Keratinocyte (primary cell): Measurements from ENCODE around the gene SS18L1. TPM values are rescaled to one million over a fixed set of nuclear protein-coding genes. Genes with fewer than 3 reads are reported as not detected.

Experiments
- DNase-seq: peaks from one replicate; pipeline ENCODE4 v3.0.0-alpha.2; 2011; ENCODE audit warnings: low read depth, missing footprints, low spot score
- FAIRE-seq: peaks from 2 replicates; lab custom pipeline; 2011; peaks lifted over from hg19 to GRCh38; lab: Jason Lieb, UNC
- H2AFZ ChIP-seq: 2 replicates; pipeline ENCODE4 v1.6.0; 2012; ENCODE audit warnings: low read length, control low read depth, inconsistent platforms; ENCODE audit not compliant: control insufficient read depth
- H3K27ac ChIP-seq: 2 replicates; pipeline ENCODE4 v1.5.1; 2011; ENCODE audit warnings: low read length; ENCODE audit not compliant: control insufficient read depth, insufficient read depth
- H3K27me3 ChIP-seq: 3 replicates; pipeline ENCODE4 v1.6.0; 2011; ENCODE audit warnings: low read length; ENCODE audit not compliant: control insufficient read depth, insufficient read depth; ENCODE audit errors: extremely low read depth
- H3K36me3 ChIP-seq, 2 experiments: 2 replicates in 1 of 2; 3 replicates in 1 of 2; pipeline ENCODE4 v1.5.1; 2011; ENCODE audit warnings: low read length in 2 of 2, mild to moderate bottlenecking in 1 of 2; ENCODE audit not compliant: control insufficient read depth in 2 of 2, insufficient read depth in 2 of 2; ENCODE audit errors: extremely low read depth in 1 of 2
- H3K4me1 ChIP-seq: 3 replicates; pipeline ENCODE4 v1.5.1; 2011; ENCODE audit warnings: low read length; ENCODE audit not compliant: control insufficient read depth, insufficient read depth; ENCODE audit errors: extremely low read depth
- H3K4me2 ChIP-seq: 3 replicates; pipeline ENCODE4 v1.6.0; 2011; ENCODE audit warnings: low read depth, low read length; ENCODE audit not compliant: control insufficient read depth, insufficient read depth; ENCODE audit errors: extremely low read depth
- H3K4me3 ChIP-seq, 3 experiments: fragments of 200-600 bp in 1 of 3; sonication (generic) in 1 of 3; 2 replicates in 2 of 3; 3 replicates in 1 of 3; pipeline ENCODE4 v1.5.1; 2011 to 2016; ENCODE audit warnings: low read length in 3 of 3, mild to moderate bottlenecking in 3 of 3, control low read depth in 2 of 3, inconsistent platforms in 1 of 3, low read depth in 1 of 3, mixed read lengths in 1 of 3, mixed run types in 1 of 3, moderate library complexity in 1 of 3; ENCODE audit not compliant: control insufficient read depth in 2 of 3, insufficient read depth in 2 of 3; ENCODE audit errors: extremely low read depth in 1 of 3
- H3K79me2 ChIP-seq: 2 replicates; pipeline ENCODE4 v1.6.0; 2012; ENCODE audit warnings: low read length; ENCODE audit not compliant: control insufficient read depth, insufficient read depth
- H3K9ac ChIP-seq: 3 replicates; pipeline ENCODE4 v1.6.0; 2011; ENCODE audit warnings: low read length; ENCODE audit not compliant: control insufficient read depth, insufficient read depth; ENCODE audit errors: extremely low read depth
- H3K9me1 ChIP-seq: 3 replicates; pipeline ENCODE4 v1.6.0; 2011; ENCODE audit warnings: low read length; ENCODE audit not compliant: control insufficient read depth, insufficient read depth; ENCODE audit errors: extremely low read depth
- H3K9me3 ChIP-seq: 2 replicates; pipeline ENCODE4 v1.5.1; 2012; ENCODE audit warnings: low read depth, low read length; ENCODE audit not compliant: control insufficient read depth
- H4K20me1 ChIP-seq: 3 replicates; pipeline ENCODE4 v1.6.0; 2011; ENCODE audit warnings: low read length; ENCODE audit not compliant: control insufficient read depth, insufficient read depth; ENCODE audit errors: extremely low read depth
- EZH2 ChIP-seq: IDR thresholded peaks from one replicate; pipeline ENCODE4 v1.6.1; 2012; ENCODE audit warnings: inconsistent platforms, mild to moderate bottlenecking, low read length, moderate library complexity
- dilution Hi-C: fragments of 300-500 bp; cut with MboI; formaldehyde crosslinking; loops from one replicate; pipeline ENCODE4 v1.7.0; 2020; ENCODE audit warnings: low sequenced_read_pairs; ENCODE audit not compliant: extremely low pct_ligation_motif_present
- polyA plus RNA-seq, 5 experiments: library from polyadenylated mRNA; depleted of rRNA in 3 of 5; stranded (reverse) in 3 of 5; stranded (forward) in 1 of 5; unstranded in 1 of 5; fragments of >200 nt; gene quantifications; 1 replicate in 1 of 5; 2 replicates in 3 of 5; 3 replicates in 1 of 5; pipeline versions ENCODE4 v1.2.1 to v1.2.3, GENCODE V29; 2011 to 2012; ENCODE audit warnings: missing spikeins in 2 of 5, low read depth in 1 of 5, low replicate concordance in 1 of 5
- TF ChIP-seq, protein P1 (sequence below), 3 experiments: IDR thresholded peaks in 1 of 3; conservative IDR thresholded peaks in 1 of 3; optimal IDR thresholded peaks in 1 of 3; 2 replicates in 2 of 3; 3 replicates in 1 of 3; pipeline versions ENCODE3 to v1.5.1; 2011; ENCODE audit warnings: low read length in 3 of 3, mild to moderate bottlenecking in 3 of 3, moderate library complexity in 2 of 3, control low read depth in 1 of 3, inconsistent platforms in 1 of 3; ENCODE audit not compliant: insufficient read depth in 2 of 3; ENCODE audit errors: extremely low read depth in 1 of 3

SS18L1 gene
- polyA plus RNA-seq, 1 donor (not counting 4 experiments of a cell fraction or from before 2014, with no cell fraction given), result 9.4 TPM

DNA sequence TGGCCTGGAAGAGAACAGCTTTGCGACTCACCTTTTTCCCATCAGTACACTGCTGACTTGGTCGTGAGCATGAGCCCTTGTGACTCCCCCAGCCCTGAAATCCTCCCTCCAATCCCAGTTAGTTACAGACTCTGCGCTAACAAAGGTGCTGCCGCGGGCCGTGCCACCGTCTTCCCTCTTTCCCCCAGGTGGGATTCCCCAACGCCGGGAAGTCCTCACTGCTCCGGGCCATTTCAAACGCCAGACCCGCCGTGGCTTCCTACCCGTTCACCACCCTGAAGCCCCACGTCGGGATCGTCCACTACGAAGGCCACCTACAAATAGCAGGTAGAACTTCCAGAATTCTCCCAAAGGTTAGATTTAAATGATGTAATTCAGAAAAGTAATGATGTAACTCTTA, 55.4 kb downstream of the SS18L1 start:
- DNase-seq (no peak), FAIRE-seq (no peak)
- Histone ChIP-seq H3K27me3 (no peaks in the 10 kb centered on the region), H3K9ac (no peak overlapping the region), H3K9me1 (no peaks in the 10 kb centered on the region), H3K4me2 (no peak overlapping the region), H3K4me3 (no peak overlapping the region), H3K27ac (no peak overlapping the region), H3K4me1 (no peaks in the 10 kb centered on the region), H4K20me1 (no peaks in the 10 kb centered on the region), H3K9me3 (no peaks in the 10 kb centered on the region), H3K79me2 (no peaks in the 10 kb centered on the region), H3K36me3 (peaks cover 29 to 40% of the 10 kb centered on the region in 2 experiments), H2AFZ (no peak overlapping the region)
- dilution Hi-C loops, result no loop called here
- TF ChIP-seq, protein P1, sequence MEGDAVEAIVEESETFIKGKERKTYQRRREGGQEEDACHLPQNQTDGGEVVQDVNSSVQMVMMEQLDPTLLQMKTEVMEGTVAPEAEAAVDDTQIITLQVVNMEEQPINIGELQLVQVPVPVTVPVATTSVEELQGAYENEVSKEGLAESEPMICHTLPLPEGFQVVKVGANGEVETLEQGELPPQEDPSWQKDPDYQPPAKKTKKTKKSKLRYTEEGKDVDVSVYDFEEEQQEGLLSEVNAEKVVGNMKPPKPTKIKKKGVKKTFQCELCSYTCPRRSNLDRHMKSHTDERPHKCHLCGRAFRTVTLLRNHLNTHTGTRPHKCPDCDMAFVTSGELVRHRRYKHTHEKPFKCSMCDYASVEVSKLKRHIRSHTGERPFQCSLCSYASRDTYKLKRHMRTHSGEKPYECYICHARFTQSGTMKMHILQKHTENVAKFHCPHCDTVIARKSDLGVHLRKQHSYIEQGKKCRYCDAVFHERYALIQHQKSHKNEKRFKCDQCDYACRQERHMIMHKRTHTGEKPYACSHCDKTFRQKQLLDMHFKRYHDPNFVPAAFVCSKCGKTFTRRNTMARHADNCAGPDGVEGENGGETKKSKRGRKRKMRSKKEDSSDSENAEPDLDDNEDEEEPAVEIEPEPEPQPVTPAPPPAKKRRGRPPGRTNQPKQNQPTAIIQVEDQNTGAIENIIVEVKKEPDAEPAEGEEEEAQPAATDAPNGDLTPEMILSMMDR (optimal IDR thresholded peaks at IDR 0.05 in 1 of 3, IDR thresholded peaks at IDR 0.05 in 1 of 3, conservative IDR thresholded peaks at IDR 0.05 in 1 of 3; ENCODE audit: extremely low read depth in 1 of 3, insufficient read depth in 2 of 3, low read length in 3 of 3), result no peak
- TF ChIP-seq EZH2, result no peak

DNA sequence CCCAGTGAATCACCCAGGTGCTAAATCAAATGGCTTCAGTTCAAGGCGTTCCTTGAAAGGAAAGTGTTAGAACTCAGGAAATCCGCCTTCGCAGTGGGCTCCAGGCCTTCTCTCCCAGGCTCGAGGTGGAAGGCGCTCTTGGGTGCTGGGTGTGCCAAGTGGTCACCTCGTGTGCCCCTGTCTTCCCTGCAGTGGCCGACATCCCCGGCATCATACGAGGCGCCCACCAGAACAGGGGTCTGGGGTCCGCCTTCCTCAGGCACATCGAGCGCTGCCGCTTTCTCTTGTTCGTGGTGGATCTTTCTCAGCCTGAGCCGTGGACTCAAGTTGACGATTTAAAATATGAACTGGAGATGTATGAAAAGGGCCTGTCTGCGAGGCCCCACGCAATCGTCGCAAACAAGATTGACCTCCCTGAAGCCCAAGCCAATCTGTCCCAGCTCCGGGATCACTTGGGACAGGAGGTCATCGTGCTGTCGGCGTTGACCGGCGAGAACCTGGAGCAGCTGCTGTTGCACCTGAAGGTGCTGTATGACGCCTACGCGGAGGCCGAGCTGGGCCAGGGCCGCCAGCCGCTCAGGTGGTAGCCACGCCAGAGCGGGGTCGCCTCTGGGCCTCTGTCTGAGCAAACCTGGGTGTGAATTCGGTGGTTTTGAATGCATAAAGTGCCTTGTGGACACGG, 57.1 kb downstream of the SS18L1 start:
- Histone ChIP-seq H3K4me3 (no peak overlapping the region), H3K9me3 (no peaks in the 10 kb centered on the region), H3K27me3 (no peaks in the 10 kb centered on the region), H3K9ac (no peak overlapping the region), H2AFZ (no peak overlapping the region), H3K9me1 (no peaks in the 10 kb centered on the region), H3K27ac (no peak overlapping the region), H3K36me3 (peaks cover 29 to 34% of the 10 kb centered on the region in 2 experiments), H3K79me2 (no peaks in the 10 kb centered on the region), H4K20me1 (no peaks in the 10 kb centered on the region), H3K4me1 (no peaks in the 10 kb centered on the region), H3K4me2 (no peak overlapping the region)
- TF ChIP-seq, protein P1 (optimal IDR thresholded peaks at IDR 0.05 in 1 of 3, IDR thresholded peaks at IDR 0.05 in 1 of 3, conservative IDR thresholded peaks at IDR 0.05 in 1 of 3; ENCODE audit: extremely low read depth in 1 of 3, insufficient read depth in 2 of 3, low read length in 3 of 3), result no peak
- no peak for TF ChIP-seq EZH2
- DNase-seq (no peak), FAIRE-seq (no peak)
- dilution Hi-C loops, result no loop called here
